K562 (cell line): ENCODE measurements around the gene POC5. TPM values are rescaled to one million over a fixed set of nuclear protein-coding genes. Genes with fewer than 3 reads are reported as not detected.

Experiments used
- BRD4 ChIP-seq: fragments of 200-600 bp; sonication (generic); IDR thresholded peaks from 2 replicates; pipeline ENCODE4 v1.6.1; 2017; ENCODE audit warnings: inconsistent platforms
- CEBPB ChIP-seq: fragments of 450-650 bp; IDR thresholded peaks from 2 replicates; pipeline ENCODE4 v1.6.1; 2016; ENCODE audit warnings: missing genetic modification characterization, missing compliant biosample characterization
- COPS2 ChIP-seq: fragments of 450-650 bp; conservative IDR thresholded peaks from 2 replicates; pipeline ENCODE4 v1.6.1; 2016; ENCODE audit warnings: mild to moderate bottlenecking, moderate library complexity
- DIDO1 ChIP-seq: fragments of 450-650 bp; IDR thresholded peaks from 2 replicates; pipeline ENCODE4 v1.6.1; 2016; ENCODE audit warnings: low read depth, missing biosample characterization, missing genetic modification characterization
- E4F1 ChIP-seq: fragments of 250-450 bp; sonication (Bioruptor Pico); IDR thresholded peaks from 2 replicates; pipeline ENCODE4 v1.5.0; 2021; ENCODE audit warnings: mild to moderate bottlenecking, borderline replicate concordance
- HEY1 ChIP-seq: fragments of 250-450 bp; sonication (Bioruptor Pico); IDR thresholded peaks from 2 replicates; pipeline ENCODE4 v1.5.0; 2020; ENCODE audit warnings: mild to moderate bottlenecking, moderate library complexity, borderline replicate concordance
- ILK ChIP-seq: fragments of 450-650 bp; IDR thresholded peaks from 2 replicates; pipeline ENCODE4 v1.6.1; 2016; ENCODE audit warnings: missing genetic modification characterization, low read depth, mild to moderate bottlenecking, missing compliant biosample characterization, moderate library complexity, borderline replicate concordance
- KLF1 ChIP-seq: fragments of 450-650 bp; IDR thresholded peaks from 2 replicates; pipeline ENCODE4 v1.6.1; 2016; ENCODE audit warnings: missing genetic modification characterization, missing compliant biosample characterization
- MBD2 ChIP-seq: sonication (generic); IDR thresholded peaks from 2 replicates; pipeline ENCODE4 v1.6.1; 2016; ENCODE audit warnings: low read depth, borderline replicate concordance
- MEF2A ChIP-seq: IDR thresholded peaks from 2 replicates; pipeline ENCODE4 v1.6.1; 2011; ENCODE audit warnings: low read depth, mild to moderate bottlenecking, low read length, moderate library complexity; ENCODE audit not compliant: control insufficient read depth
- NEUROD1 ChIP-seq: fragments of 150-350 bp; IDR thresholded peaks from 2 replicates; pipeline ENCODE4 v1.6.1; 2014; ENCODE audit warnings: borderline replicate concordance, low read length, low read depth; ENCODE audit not compliant: partially characterized antibody
- NFIX ChIP-seq: fragments of 250-450 bp; sonication (Bioruptor Pico); IDR thresholded peaks from 2 replicates; pipeline ENCODE4 v1.4.0; 2020; ENCODE audit warnings: low read depth, mild to moderate bottlenecking, moderate library complexity
- PATZ1 ChIP-seq: fragments of 250-450 bp; sonication (Bioruptor Pico); IDR thresholded peaks from 2 replicates; pipeline ENCODE4 v1.5.0; 2020; ENCODE audit warnings: mild to moderate bottlenecking, borderline replicate concordance
- TAF7 ChIP-seq: fragments of 450-650 bp; IDR thresholded peaks from 2 replicates; pipeline ENCODE4 v1.6.1; 2016; ENCODE audit warnings: missing genetic modification characterization, missing compliant biosample characterization
- USF2 ChIP-seq: sonication (generic); formaldehyde crosslinking; IDR thresholded peaks from 2 replicates; pipeline ENCODE4 v1.5.0; 2020; ENCODE audit warnings: missing genetic modification reagents
- ZMIZ1 ChIP-seq, 2 experiments: fragments of 150-350 bp in 1 of 2; IDR thresholded peaks; 2 replicates each; pipeline ENCODE4 v1.6.1; 2012 to 2016; ENCODE audit warnings: low read depth in 2 of 2, low read length in 2 of 2, mild to moderate bottlenecking in 1 of 2, moderate library complexity in 1 of 2
- ZNF41 ChIP-seq: fragments of 250-450 bp; sonication (Bioruptor Pico); conservative IDR thresholded peaks from 2 replicates; pipeline ENCODE4 v1.4.0; 2020; ENCODE audit warnings: mild to moderate bottlenecking
- ZNF589 ChIP-seq: fragments of 200-800 bp; sonication (Bioruptor generic); IDR thresholded peaks from 2 replicates; pipeline ENCODE4 v1.6.1; 2016; ENCODE audit warnings: low read depth, missing genetic modification characterization, missing compliant biosample characterization
- ZNF707 ChIP-seq: fragments of 250-450 bp; sonication (Bioruptor Pico); conservative IDR thresholded peaks from 2 replicates; pipeline ENCODE4 v1.8.0; 2022; ENCODE audit warnings: inconsistent platforms, mild to moderate bottlenecking, moderate library complexity
- ZNF76 ChIP-seq: fragments of 250-450 bp; sonication (Bioruptor Pico); IDR thresholded peaks from 2 replicates; pipeline ENCODE4 v1.4.0; 2020; ENCODE audit warnings: mild to moderate bottlenecking, moderate library complexity, borderline replicate concordance
- ZZZ3 ChIP-seq: fragments of 450-650 bp; IDR thresholded peaks from 2 replicates; pipeline ENCODE4 v1.6.1; 2016; ENCODE audit warnings: antibody characterized with exemption, mild to moderate bottlenecking, moderate library complexity
- polyA plus RNA-seq, 8 experiments: library from polyadenylated mRNA; depleted of rRNA in 4 of 8; stranded (reverse) in 5 of 8; unstranded in 3 of 8; fragments of >200 nt; fragmentation: Nextera tagmentation in 2 of 8; fragmentation: Illumina TruSeq in 1 of 8; extraction: Ambion mirVana in 2 of 8; extraction: Trizol in 1 of 8; gene quantifications; 2 replicates each; pipeline versions ENCODE4 v1.2.1 to v1.2.3, GENCODE V29; 2011 to 2014; ENCODE audit warnings: inconsistent platforms in 1 of 8, missing spikeins in 1 of 8
- total RNA-seq, 7 experiments: library from RNA; depleted of rRNA in 6 of 7; stranded (reverse); fragments of >200 nt in 6 of 7; fragmentation: Illumina TruSeq in 2 of 7; extraction: Trizol in 2 of 7; gene quantifications; 2 replicates each; pipeline versions ENCODE4 v1.2.1 to v1.2.3, GENCODE V29; 2011 to 2021; ENCODE audit warnings: low replicate concordance in 1 of 7

Gene POC5
- total and polyA plus RNA-seq, 9 of the 15 experiments (the other 6 are each of a cell fraction or from before 2014, with no cell fraction given) = 14.5 to 38.2 (median 27.0) TPM

DNA sequence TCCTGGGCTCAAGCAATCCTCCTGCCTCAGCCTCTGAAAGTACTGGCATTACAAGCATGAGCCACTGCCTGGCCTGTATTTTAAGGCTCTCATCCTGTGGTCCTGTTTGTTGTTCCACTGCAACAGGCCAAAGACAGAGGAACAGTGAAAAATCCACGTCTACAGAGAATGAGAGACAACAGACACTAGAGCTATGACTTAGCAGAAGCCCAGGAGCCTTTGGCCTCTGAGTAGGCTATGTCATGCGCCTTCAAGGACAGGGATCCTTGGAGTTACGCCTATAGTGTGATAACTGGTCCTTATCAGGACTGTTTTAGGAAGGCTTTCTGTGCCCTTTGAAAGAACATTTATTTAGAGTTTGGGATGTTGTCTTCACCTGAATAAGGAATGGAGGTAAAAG lies 10.5 kb downstream of the POC5 start (continued):
- TF ChIP-seq E4F1 (CRISPR knock-in tag) (no peak), TAF7 (peak; percentile 39; the same call in 1 of the 2 replicates), HEY1 (CRISPR knock-in tag) (0 out of 2 replicates have a peak, but pooled peaks have one; percentile 66), ZNF589 (CRISPR knock-in tag) (no peak), USF2 (CRISPR knock-in tag) (no peak), DIDO1 (tag) (no peak), NEUROD1 (no peak), ZNF41 (CRISPR knock-in tag) (no peak), PATZ1 (CRISPR knock-in tag) (no peak), CEBPB (no peak), KLF1 (tag) (no peak), COPS2 (no peak), ZNF707 (CRISPR knock-in tag) (no peak), ILK (tag) (no peak), MBD2 (no peak), NFIX (CRISPR knock-in tag) (no peak), MEF2A (no peak), ZNF76 (no peak), ZMIZ1 (IDR thresholded peaks at IDR 0.05; ENCODE audit: low read depth in 2 of 2, low read length in 2 of 2) (no peak), BRD4 (no peak), ZZZ3 (no peak)
